Upper lobe of left lung (tissue), 6 donors: ENCODE measurements around the gene DOCK7. TPM values are rescaled to one million over a fixed set of nuclear protein-coding genes. Genes with fewer than 3 reads are reported as not detected.

Experiments used
- ATAC-seq, 2 donors: fragments of 200-7000 bp; cut with Tn5 transposase; one replicate each; pipeline ENCODE4 v1.9.1; 2022; ENCODE audit warnings: mild to moderate bottlenecking in 2 of 2, moderate library complexity in 2 of 2; ENCODE audit not compliant: low FRiP score in 2 of 2
- DNase-seq, 2 donors: peaks; one replicate each; pipeline ENCODE4 v3.0.0-alpha.2; 2019 to 2020
- H3K27ac ChIP-seq, 4 donors: fragments of 200-600 bp; sonication (generic); one replicate each; pipeline ENCODE4 v1.5.1; 2016 to 2019
- H3K27me3 ChIP-seq, 4 donors: fragments of 200-600 bp; sonication (generic); one replicate each; pipeline ENCODE4 v1.5.1; 2017 to 2019
- H3K36me3 ChIP-seq, 4 donors: fragments of 200-600 bp; sonication (generic); one replicate each; pipeline ENCODE4 v1.5.1; 2016 to 2019
- H3K4me1 ChIP-seq, 4 donors: fragments of 200-600 bp; sonication (generic); one replicate each; pipeline ENCODE4 v1.5.1; 2018 to 2019
- H3K4me3 ChIP-seq, 4 donors: fragments of 200-600 bp; sonication (generic); one replicate each; pipeline ENCODE4 v1.5.1; 2017 to 2019; ENCODE audit warnings: mild to moderate bottlenecking in 2 of 4, moderate library complexity in 1 of 4
- H3K9me3 ChIP-seq, 4 donors: fragments of 200-600 bp; sonication (generic); one replicate each; pipeline ENCODE4 v1.5.1; 2018 to 2019
- EP300 ChIP-seq, 4 donors: sonication (generic); formaldehyde crosslinking; IDR thresholded peaks; one replicate each; pipeline ENCODE4 v1.5.1; 2017; ENCODE audit warnings: antibody characterized with exemption in 4 of 4, control low read depth in 2 of 4
- POLR2A ChIP-seq, 4 donors: fragments of 450-650 bp; IDR thresholded peaks; one replicate each; pipeline ENCODE4 v1.5.1; 2016 to 2017; ENCODE audit warnings: antibody characterized with exemption in 4 of 4, mild to moderate bottlenecking in 2 of 4
- POLR2AphosphoS5 ChIP-seq, 2 donors: sonication (generic); formaldehyde crosslinking; IDR thresholded peaks; one replicate each; pipeline ENCODE4 v1.5.1; 2017; ENCODE audit warnings: antibody characterized with exemption in 2 of 2
- WGBS, 2 donors: methylation state at CpG; one replicate each; pipeline ENCODE4 v1.1.5; 2017 to 2018; 5-methylcytosine and 5-hydroxymethylcytosine counted together
- total RNA-seq, 6 donors: library from RNA; depleted of rRNA in 4 of 6; stranded (reverse); fragments of >200 nt in 4 of 6; gene quantifications; one replicate each; pipeline versions ENCODE4 v1.1.0 to v1.2.1, GENCODE V29; 2016 to 2021
- TF ChIP-seq, protein P1 (sequence below), 6 experiments: fragments of 450-650 bp in 4 of 6; fragments of 200-600 bp in 2 of 6; sonication (generic) in 2 of 6; IDR thresholded peaks; one replicate each; pipeline ENCODE4 v1.5.1; 2016 to 2019; ENCODE audit warnings: antibody characterized with exemption in 6 of 6
- donor health status: DM: no; HTN: no; CAD: no; lungs with moderate emphysema.
- donor health status: DM: no; HTN: yes; CAD: no; lungs with severe emphysema.

The DOCK7 gene
- total RNA-seq, 6 donors from 2014 or later, result 19.4 to 31.9 (median 26.4) TPM

DNA sequence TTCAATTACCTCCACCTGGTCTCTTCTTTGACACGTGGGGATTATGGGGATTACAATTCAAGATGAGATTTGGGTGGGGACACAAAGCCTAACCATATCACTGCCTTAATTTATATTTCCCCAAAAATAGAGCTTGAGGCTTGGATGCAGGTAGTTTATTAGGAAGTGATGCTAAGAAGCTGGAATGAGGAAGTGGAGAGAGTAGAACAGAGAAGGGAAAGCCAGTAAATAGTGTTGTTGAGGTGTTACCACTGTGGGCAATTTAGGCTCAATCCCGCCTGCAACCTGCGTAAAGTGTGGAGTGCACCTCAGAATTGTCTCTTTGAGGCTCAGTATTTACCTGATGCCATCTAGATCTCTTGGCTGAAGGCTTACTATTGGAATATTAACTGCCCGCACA, 4.9 kb upstream of the DOCK7 start:
- WGBS, 2 donors, result 93 to 97% methylated on average over 4 of the region's 4 CpGs
- no peaks in the 10 kb centered on the region for H3K27me3 ChIP-seq
- peaks cover 7 to 22% (median 18%) of the 10 kb centered on the region in 4 donors for H3K4me1 ChIP-seq
- no peaks in the 10 kb centered on the region for H3K36me3 ChIP-seq
- ATAC-seq (no peak), DNase-seq (no peak)
- no peaks in the 10 kb centered on the region for H3K9me3 ChIP-seq
- H3K4me3 ChIP-seq, result no peak overlapping the region
- H3K27ac ChIP-seq, result no peak overlapping the region
- no peak for TF ChIP-seq POLR2A (IDR thresholded peaks at IDR 0.05)
- TF ChIP-seq POLR2AphosphoS5 (IDR thresholded peaks at IDR 0.05), result no peak
- TF ChIP-seq, protein P1, sequence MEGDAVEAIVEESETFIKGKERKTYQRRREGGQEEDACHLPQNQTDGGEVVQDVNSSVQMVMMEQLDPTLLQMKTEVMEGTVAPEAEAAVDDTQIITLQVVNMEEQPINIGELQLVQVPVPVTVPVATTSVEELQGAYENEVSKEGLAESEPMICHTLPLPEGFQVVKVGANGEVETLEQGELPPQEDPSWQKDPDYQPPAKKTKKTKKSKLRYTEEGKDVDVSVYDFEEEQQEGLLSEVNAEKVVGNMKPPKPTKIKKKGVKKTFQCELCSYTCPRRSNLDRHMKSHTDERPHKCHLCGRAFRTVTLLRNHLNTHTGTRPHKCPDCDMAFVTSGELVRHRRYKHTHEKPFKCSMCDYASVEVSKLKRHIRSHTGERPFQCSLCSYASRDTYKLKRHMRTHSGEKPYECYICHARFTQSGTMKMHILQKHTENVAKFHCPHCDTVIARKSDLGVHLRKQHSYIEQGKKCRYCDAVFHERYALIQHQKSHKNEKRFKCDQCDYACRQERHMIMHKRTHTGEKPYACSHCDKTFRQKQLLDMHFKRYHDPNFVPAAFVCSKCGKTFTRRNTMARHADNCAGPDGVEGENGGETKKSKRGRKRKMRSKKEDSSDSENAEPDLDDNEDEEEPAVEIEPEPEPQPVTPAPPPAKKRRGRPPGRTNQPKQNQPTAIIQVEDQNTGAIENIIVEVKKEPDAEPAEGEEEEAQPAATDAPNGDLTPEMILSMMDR (IDR thresholded peaks at IDR 0.05), result no peak
- no peak for TF ChIP-seq EP300 (IDR thresholded peaks at IDR 0.05)

DNA sequence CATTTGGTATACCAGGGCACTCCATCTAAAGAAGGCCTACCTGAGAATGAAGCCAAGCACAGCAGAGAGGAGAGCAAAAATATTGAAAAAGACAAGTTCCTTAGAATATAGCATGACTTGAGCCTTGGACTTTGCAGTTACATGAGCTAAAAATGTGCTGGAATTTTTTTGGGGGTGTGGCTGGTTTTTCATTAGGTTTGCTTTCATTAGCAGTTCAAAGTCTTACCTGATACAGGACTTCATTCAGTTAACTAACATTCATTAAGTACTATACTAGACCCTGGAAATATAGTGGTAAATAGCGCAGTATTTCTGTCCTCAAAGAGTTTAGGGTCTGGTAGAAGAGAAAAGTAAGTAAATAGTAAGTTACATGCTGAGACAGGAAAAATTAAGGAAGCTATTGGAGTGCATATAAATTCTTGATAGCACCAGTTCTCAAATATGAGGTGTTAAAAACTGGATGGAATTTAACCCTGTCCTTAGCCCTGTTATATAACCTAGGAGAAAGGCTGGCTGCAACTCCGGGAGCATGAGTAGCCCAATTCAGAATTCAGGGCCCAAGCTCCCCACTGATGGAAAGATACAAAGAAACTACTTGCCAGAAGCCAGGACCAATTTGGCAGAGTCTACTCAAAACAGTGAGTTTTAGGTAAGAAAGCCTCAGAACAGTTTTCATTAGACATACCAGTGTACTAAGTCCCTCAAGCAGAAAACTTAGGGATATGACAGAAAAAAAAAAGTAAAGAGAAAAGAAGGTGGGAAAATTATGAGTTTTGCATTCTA, 3.1 kb upstream of the DOCK7 start:
- no peaks in the 10 kb centered on the region for H3K27me3 ChIP-seq
- DNase-seq (no peak), ATAC-seq (no peak)
- no peak for TF ChIP-seq POLR2A (IDR thresholded peaks at IDR 0.05)
- TF ChIP-seq EP300 (IDR thresholded peaks at IDR 0.05), result no peak
- TF ChIP-seq, protein P1 (IDR thresholded peaks at IDR 0.05), result no peak
- no peak for TF ChIP-seq POLR2AphosphoS5 (IDR thresholded peaks at IDR 0.05)
- H3K4me3 ChIP-seq, result no peak overlapping the region
- no peaks in the 10 kb centered on the region for H3K36me3 ChIP-seq
- peaks cover 16 to 32% (median 24%) of the 10 kb centered on the region in 4 donors for H3K4me1 ChIP-seq
- no peaks in the 10 kb centered on the region for H3K9me3 ChIP-seq
- H3K27ac ChIP-seq, result peak overlapping the region in 1 of 4 donors; percentile 4
- WGBS, 2 donors, result 82 to 95% methylated on average over 2 of the region's 2 CpGs

DNA sequence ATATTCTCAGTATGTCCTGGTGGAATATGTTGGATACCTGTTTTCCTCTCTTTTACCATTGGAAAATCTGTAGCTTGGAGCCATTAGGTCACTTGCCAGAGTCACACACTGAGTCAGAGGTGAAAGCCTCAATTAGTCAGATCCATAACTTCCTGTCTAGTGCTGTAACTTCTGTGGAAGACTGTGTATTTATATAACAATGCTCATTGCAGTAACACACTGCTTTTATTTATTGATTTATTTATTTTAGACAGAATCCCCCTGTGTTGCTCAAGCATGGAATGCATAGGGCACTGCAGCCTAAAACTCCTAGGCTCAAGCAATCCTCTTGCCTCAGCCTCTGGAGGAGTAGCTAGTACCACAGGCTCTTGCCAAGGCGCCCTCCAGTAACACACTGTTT, 1.3 kb upstream of the DOCK7 start:
- H3K4me3 ChIP-seq, result no peak overlapping the region
- H3K27me3 ChIP-seq, result no peaks in the 10 kb centered on the region
- TF ChIP-seq, protein P1 (IDR thresholded peaks at IDR 0.05), result no peak
- no peak for TF ChIP-seq EP300 (IDR thresholded peaks at IDR 0.05)
- no peak for TF ChIP-seq POLR2A (IDR thresholded peaks at IDR 0.05)
- no peak for TF ChIP-seq POLR2AphosphoS5 (IDR thresholded peaks at IDR 0.05)
- no peak for DNase-seq
- H3K27ac ChIP-seq, result peak overlapping the region in 1 of 4 donors; percentile 32
- H3K36me3 ChIP-seq, result no peaks in the 10 kb centered on the region
- H3K4me1 ChIP-seq, result peaks cover 16 to 32% (median 25%) of the 10 kb centered on the region in 4 donors
- WGBS, 2 donors, result 79 to 100% methylated on average over 1 of the region's 1 CpG
- ATAC-seq, result peak in 1 of 2 donors; percentile 25
- H3K9me3 ChIP-seq, result no peaks in the 10 kb centered on the region

DNA sequence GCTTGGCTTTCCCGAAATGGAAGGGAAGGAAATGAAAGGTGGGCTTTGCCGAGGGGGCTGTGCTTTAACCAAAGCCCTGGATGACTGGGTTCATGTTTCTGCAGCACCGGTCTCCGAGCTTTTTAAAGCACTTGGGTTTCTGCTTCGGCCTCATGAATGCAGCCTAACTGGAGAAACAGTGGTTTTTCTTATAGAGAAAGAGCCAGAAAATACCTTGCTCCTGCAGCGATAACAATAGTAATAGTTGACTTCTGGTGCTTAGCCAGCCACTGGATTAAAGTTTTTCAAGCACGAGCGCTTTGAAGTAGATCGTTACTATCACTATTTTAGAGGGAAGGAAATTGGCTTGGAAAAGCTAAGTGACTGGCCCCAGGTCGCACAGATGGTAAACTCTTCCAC, 500 bp upstream of the DOCK7 start:
- Histone ChIP-seq H3K27me3 (no peaks in the 10 kb centered on the region), H3K27ac (peak overlapping the region; percentile 75 to 91 (median 82)), H3K4me3 (peak overlapping the region; percentile 76 to 93 (median 84)), H3K4me1 (peaks cover 16 to 32% (median 25%) of the 10 kb centered on the region in 4 donors), H3K36me3 (no peaks in the 10 kb centered on the region), H3K9me3 (no peaks in the 10 kb centered on the region)
- TF ChIP-seq POLR2A (IDR thresholded peaks at IDR 0.05) (no peak), POLR2AphosphoS5 (IDR thresholded peaks at IDR 0.05) (no peak), EP300 (IDR thresholded peaks at IDR 0.05) (no peak)
- TF ChIP-seq, protein P1 (IDR thresholded peaks at IDR 0.05), result no peak
- 1 to 2% methylated on average over 10 of the region's 10 CpGs for WGBS, 2 donors
- ATAC-seq (no peak), DNase-seq (no peak)
